ENCODE data around the gene STIP1. TPM values are rescaled to one million over a fixed set of nuclear protein-coding genes. Genes with fewer than 3 reads are reported as not detected.

The STIP1 gene
- total RNA-seq, 1 experiment from 2014 or later: 171 TPM

- no peak for DNase-seq (ENCODE audit: unreplicated experiment)
- Mint-ChIP-seq H3K27ac (ENCODE audit: low read depth, unreplicated experiment) (no peak overlapping the region), H3K4me3 (ENCODE audit: unreplicated experiment) (no peak overlapping the region), H3K4me1 (ENCODE audit: insufficient read depth, unreplicated experiment) (peaks cover 6% of the 10 kb centered on the region), H3K9me3 (ENCODE audit: unreplicated experiment) (no peaks in the 10 kb centered on the region), H3K36me3 (ENCODE audit: insufficient read depth, unreplicated experiment) (peaks cover 13% of the 10 kb centered on the region), H3K27me3 (ENCODE audit: insufficient read depth, unreplicated experiment) (no peaks in the 10 kb centered on the region)
- TF ChIP-seq CTCF (IDR thresholded peaks at IDR 0.05; ENCODE audit: unreplicated experiment): no peak
- POLR2A ChIA-PET: interaction anchor here (1.2 to 10.8 kb wide), 4 partner anchors 20 to 54 kb away, joined by 3 to 122 read pairs (median 91); partner anchors contain the start of genes CATSPERZ, DNAJC4, ESRRA and NUDT22
- CTCF ChIA-PET: interaction anchor here (0.7 to 4.5 kb wide), 6 partner anchors 14 to 446 kb away, joined by 4 to 65 read pairs (median 10); partner anchors contain the start of gene CATSPERZ
- no TSS peak for BruUV-seq (replicated peaks)
- intact Hi-C loops (cut with micrococcal nuclease): no loop called here
These were observed 63.1 kb downstream of the STIP1 start for GRCh38 chr11:64249038-64249437.

GRCh38 chr11:64249563-64250414 lies 63.8 kb downstream of the STIP1 start:
- POLR2A ChIA-PET: interaction anchor here (0.7 to 3.3 kb wide), 5 partner anchors 8 to 52 kb away, joined by 3 to 16 read pairs (median 5); partner anchors contain the start of genes FKBP2, NUDT22 and TRPT1
- no peaks in the 10 kb centered on the region for H3K9me3 Mint-ChIP-seq (ENCODE audit: unreplicated experiment)
- BruUV-seq (replicated peaks): no TSS peak
- CTCF ChIA-PET: interaction anchor here (0.6 to 4.5 kb wide), 17 partner anchors 9 to 140 kb away, joined by 3 to 65 read pairs (median 4); partner anchors contain the start of genes CATSPERZ, FKBP2, NUDT22 and STIP1
- H3K27me3 Mint-ChIP-seq (ENCODE audit: insufficient read depth, unreplicated experiment): no peaks in the 10 kb centered on the region
- DNase-seq (ENCODE audit: unreplicated experiment): no peak
- intact Hi-C loops (cut with micrococcal nuclease): loop anchor here (5.0 kb wide), 3 partner anchors 38 to 108 kb away; partner anchors contain the start of genes GPR137 and RPS6KA4
- no peak for TF ChIP-seq CTCF (IDR thresholded peaks at IDR 0.05; ENCODE audit: unreplicated experiment)
- H3K4me1 Mint-ChIP-seq (ENCODE audit: insufficient read depth, unreplicated experiment): peaks cover 6% of the 10 kb centered on the region
- H3K4me3 Mint-ChIP-seq (ENCODE audit: unreplicated experiment): no peak overlapping the region
- peaks cover 6% of the 10 kb centered on the region for H3K36me3 Mint-ChIP-seq (ENCODE audit: insufficient read depth, unreplicated experiment)
- H3K27ac Mint-ChIP-seq (ENCODE audit: low read depth, unreplicated experiment): no peak overlapping the region

GRCh38 chr11:64250415-64251015 lies 64.5 kb downstream of the STIP1 start:
- POLR2A ChIA-PET: interaction anchor here (0.7 to 3.3 kb wide), 9 partner anchors 7 to 51 kb away, joined by 3 to 53 read pairs (median 3); partner anchors contain the start of genes FKBP2, NUDT22 and TRPT1

More at GRCh38 chr11:64250415-64251015, 64.5 kb downstream of the STIP1 start:
- Mint-ChIP-seq H3K27ac (ENCODE audit: low read depth, unreplicated experiment) (no peak overlapping the region), H3K9me3 (ENCODE audit: unreplicated experiment) (no peaks in the 10 kb centered on the region), H3K27me3 (ENCODE audit: insufficient read depth, unreplicated experiment) (no peaks in the 10 kb centered on the region), H3K4me1 (ENCODE audit: insufficient read depth, unreplicated experiment) (peaks cover 6% of the 10 kb centered on the region), H3K36me3 (ENCODE audit: insufficient read depth, unreplicated experiment) (no peaks in the 10 kb centered on the region), H3K4me3 (ENCODE audit: unreplicated experiment) (peak overlapping the region; percentile 87)
- CTCF ChIA-PET: interaction anchor here (0.6 to 4.5 kb wide), 20 partner anchors 9 to 141 kb away, joined by 3 to 65 read pairs (median 4); partner anchors contain the start of genes CATSPERZ, FKBP2, NUDT22 and STIP1
- intact Hi-C loops (cut with micrococcal nuclease): loop anchor here (1.0 to 5.0 kb wide), 4 partner anchors 19 to 107 kb away; partner anchors contain the start of genes GPR137 and RPS6KA4
- DNase-seq (ENCODE audit: unreplicated experiment): no peak
- no TSS peak for BruUV-seq (replicated peaks)
- no peak for TF ChIP-seq CTCF (IDR thresholded peaks at IDR 0.05; ENCODE audit: unreplicated experiment)

Measured in MCF 10A (cell line).